NCI-H128 (cell line): ENCODE measurements around the gene PHF2.

ENCODE experiments used
- DNase-seq: peaks from one replicate; lab custom pipeline; 2025; ENCODE audit not compliant: unreplicated experiment; lab: John Stamatoyannopoulos, UW

The PHF2 gene

DNA sequence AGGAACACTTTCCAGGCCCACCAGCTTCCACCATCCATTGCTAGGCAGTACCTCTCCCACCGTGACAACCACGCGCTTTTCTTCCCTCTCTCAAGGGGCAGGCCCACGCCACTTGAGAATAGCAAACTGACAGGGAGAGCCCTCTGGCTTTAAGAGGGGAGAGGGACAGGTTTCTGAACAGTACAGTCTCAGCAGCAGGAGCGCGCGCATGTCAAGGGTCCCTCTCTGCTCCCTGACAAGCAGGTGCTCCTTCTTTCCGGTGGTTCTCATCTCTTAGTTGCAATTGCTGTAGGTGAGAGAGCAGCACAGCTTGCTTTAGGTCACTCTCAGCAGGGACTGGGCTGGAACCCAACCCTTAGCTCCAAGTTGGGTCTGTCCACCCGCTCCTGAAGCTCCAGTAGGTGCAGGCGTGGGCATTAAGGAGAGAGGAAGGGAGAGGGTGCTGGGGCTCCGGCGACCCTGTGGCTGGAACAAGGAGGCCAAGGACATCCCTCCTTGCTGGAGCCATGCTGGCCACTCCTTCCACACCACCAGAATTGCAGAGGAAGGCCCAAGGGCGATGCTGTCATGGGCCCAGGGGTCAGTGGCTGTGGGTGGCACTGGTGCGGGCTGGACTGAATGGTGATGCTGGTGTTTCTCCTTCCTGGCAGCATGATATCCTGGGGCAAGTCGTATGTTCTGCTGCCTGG is 9.0 kb upstream of the PHF2 start:
- DNase-seq: no peak

DNA sequence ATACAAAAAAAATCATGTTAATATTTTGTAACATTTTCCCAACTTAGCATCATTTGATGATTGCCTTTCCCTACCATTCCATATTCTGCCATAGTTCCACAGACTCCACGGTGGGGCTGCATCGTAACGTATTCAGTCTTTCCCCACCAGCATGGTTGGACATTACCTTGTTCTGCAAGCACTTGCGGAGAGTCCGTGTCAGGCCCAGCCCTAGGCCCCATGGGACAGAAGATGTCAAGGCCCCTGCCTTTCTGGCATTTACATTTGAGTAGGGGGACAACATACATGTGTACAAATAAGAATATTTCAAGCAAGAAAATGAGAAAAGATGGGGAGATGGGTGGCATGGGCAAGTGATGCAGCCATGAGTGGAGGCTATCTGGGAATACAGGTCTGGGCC is 8.2 kb upstream of the PHF2 start:
- no peak for DNase-seq

DNA sequence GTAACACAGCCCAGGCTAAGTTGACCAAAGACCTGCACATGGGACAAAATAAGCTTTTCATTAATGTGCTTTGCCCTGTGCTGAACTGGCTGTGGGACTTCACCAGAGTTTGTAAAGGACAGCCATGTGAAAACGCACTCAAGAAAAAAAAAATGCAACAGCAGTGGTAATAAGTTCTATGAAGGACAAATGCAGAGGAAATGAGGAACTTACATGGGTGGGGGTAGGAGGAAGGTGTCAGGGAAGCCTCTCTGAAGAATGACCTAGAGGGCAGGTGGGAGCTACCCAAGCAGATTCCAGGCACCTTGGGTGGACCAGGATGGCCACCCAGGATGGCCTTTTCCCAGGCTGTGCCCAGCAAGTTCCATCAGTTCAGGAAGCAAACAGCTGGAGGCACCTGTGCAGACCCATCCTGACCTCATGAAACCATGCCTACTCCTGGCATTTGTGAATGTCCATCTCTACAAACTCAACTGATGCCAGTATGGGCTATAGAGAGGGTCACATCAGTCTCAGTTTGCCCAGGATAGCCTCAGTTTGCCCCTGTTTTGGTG is 6.7 kb upstream of the PHF2 start:
- no peak for DNase-seq

DNA sequence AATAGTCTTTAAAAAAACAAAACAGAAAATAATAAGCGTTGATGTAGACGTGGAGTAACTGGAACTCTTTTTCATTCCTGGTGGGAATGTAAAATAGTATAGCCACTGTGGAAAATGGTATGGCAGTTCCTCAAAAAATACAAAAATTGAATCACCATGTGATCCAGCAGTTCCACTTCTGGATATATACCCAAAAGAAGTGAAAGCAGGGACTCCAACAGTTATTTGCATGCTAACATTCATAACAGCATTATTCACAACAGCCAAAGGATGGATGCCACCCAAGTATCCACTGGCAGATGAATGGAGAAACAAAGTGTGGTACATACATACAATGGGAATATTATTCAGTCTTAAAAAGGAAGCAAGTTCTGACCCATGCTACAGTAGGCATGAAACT is 4.2 kb upstream of the PHF2 start:
- no peak for DNase-seq

- no peak for DNase-seq
Measured at GRCh38 chr9:93572636-93573515, 3.5 kb upstream of the PHF2 start.

GRCh38 chr9:93573516-93573828 is 2.9 kb upstream of the PHF2 start:
- no peak for DNase-seq

- DNase-seq: no peak
Measured at GRCh38 chr9:93574091-93574899, 2.1 kb upstream of the PHF2 start.

DNA sequence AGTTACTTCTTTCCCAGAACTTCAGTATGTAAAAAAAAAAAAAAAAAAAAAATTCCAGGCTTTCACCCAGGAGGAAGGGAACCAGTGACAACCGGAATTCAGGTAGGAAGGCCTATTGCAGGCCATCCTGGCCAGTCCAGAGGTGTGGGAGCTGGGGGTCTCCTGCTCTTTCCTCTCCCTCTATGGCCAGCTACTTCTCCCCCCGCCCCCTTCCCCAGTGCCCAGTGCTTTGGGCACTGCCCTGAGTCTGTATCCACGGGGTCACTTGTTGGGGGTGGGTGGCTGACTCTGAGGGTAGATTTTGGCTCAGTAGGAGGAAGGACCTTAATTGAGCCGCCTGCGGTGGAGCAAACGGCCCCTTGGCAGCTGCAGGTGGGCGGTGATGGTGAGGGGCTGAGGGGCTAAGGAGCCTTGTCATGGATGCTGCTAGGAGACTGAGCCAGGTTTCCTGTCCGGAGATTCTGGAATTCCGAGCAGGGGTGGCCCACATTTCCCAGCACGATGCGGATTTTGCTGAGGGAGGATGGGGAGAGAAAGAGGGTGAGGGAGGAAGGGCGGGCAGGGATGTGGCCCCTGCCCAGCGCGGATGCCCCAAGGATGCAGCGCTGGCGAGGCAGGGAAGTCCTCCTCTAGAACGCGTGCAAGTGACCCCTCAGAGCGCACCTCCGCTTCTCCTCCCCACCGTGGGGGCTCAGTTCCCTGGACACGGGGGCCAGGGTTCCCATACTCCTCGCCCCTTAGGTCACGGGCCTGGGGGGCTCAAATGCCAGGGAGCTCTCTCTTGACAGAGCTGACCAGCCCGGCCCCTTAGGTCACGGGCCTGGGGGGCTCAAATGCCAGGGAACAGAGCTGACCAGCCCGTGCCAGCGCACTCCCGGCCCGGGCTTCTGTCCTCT is 1.2 kb upstream of the PHF2 start:
- no peak for DNase-seq

DNA sequence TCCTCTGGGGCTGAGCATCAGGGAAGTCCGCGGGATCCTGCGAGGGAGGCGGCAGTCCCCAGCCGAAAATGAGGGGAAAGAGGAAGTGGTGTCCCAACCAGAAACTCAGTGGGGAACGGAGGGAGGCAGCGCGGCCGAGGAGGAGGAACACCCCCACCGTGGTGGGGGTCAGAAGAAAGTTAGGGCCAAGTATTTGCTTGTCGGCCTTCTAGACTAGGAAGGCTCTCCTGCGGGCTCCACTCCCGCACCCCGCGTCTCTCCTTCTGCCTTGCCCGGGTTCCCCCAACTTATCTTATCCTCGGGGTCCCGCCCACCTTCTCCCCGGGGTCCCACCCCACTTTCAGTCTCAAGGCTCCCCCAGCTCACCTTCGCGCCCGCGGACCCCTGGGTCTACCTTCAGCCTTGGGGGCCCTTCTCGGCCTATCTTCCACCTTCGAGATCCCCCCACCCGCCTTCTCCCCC is 557 bp upstream of the PHF2 start:
- no peak for DNase-seq

GRCh38 chr9:93577078-93577974 is 942 bp downstream of the PHF2 start:
- no peak for DNase-seq

DNA sequence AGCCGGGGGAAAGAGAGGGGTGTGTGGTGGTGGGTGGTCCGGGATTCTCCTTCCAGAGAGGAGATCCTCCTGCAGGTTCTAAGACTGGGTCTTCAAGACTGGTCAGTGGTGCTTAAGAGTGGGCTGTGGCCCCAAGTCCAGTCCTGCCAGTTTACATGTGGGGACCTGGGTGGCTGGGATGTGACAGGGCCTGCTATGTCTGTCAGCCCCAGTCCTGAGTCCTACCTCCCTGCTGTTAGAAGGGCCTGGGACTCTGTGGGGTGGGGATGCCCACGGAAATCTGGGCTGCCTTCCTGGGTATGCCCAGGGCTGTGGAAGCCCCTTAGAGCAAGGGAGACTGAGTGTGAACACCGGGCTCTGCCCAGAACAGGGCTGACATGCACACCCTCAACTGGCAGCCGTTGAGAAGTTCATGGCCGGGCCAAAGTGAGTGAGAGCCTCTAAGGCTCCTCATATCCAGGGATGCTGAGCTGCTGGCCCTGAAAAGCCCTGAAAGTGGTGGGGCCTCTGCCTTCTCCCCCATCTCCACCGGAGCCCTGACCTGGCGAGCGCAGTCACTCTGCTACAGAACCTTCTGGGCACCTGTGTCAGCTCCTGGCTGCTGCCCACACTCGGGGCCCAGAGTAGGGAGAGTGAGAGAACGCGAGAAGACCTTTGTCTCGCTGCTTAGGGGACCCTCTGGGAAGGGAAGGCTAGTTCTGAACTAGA is 1.7 kb downstream of the PHF2 start:
- DNase-seq: no peak

DNA sequence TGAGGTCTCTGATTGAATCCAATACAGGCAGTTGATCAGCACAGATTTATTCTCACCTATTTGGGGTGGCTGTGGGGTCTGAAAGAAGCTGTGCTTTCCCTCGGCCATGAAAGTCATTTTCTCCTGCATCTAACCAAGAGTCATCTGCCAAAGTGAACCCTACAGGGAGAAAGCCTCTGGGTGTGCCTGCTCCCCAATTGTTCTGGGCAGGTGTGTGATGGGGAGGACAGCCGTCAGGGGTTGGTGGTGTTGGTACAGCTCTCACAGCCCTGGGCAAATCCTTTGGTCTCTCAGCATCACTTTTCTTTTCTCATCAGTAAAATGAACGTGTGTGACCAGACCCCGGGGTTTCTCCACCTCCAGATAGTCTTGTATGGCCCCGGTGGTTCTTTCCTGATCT is 2.5 kb downstream of the PHF2 start:
- no peak for DNase-seq

- no peak for DNase-seq
Measured at GRCh38 chr9:93579711-93580516, 3.5 kb downstream of the PHF2 start.

DNA sequence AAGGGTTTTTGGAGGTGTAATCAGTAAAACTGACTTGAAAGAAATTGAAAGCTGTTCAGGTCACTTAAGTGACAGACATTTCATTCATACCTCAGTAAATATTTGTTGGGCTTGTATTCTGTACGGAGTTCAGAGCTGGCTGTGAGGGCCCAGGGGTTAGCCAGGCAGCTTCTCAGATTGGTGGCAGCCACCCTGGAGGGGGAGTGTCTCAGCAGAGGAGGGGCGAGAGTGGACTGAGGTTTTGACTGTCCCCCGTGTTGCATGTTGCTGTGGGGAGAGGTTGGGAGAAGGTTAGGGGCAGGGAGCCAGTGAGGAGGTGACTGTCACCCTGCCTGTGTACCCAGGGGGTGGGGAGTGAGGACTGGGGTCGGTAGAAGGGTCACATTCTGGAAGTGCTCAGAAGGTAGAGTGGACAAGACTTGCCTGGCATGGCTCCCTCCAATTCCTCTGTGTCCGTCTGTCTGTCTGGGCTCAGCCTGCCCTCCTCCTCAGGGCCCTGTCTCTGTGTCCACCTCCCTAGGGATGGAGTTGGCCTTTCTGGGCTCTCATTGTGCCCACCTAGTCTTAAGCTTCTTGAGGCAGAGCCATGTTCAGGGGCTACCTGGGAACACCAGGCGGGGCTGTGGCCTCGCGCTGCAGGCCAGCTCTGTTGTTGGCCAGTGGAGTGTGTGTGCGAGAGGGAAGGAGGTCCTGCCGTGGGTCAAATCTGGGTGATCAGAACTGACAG is 4.4 kb downstream of the PHF2 start:
- no peak for DNase-seq

- no peak for DNase-seq
Measured at GRCh38 chr9:93582115-93582514, 5.7 kb downstream of the PHF2 start.

DNA sequence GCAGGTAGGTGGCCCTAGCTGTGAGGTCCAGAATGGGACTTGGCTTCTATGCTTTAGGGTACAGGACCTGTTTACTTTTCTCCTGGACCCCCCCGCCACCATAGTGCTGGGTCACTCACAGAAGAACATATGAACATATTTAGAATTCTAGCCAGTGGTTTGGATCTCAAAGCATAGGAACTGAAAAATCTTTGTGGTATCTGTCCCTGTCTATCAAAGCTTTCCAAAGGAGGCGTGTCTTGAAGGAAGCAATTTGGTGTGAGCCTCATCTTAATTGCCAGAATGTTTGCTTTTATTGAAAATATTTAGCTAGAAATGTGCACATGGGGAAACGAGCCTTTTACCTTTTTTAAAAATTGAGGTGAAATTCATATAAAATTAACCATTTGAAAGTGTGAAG is 6.2 kb downstream of the PHF2 start:
- no peak for DNase-seq

DNA sequence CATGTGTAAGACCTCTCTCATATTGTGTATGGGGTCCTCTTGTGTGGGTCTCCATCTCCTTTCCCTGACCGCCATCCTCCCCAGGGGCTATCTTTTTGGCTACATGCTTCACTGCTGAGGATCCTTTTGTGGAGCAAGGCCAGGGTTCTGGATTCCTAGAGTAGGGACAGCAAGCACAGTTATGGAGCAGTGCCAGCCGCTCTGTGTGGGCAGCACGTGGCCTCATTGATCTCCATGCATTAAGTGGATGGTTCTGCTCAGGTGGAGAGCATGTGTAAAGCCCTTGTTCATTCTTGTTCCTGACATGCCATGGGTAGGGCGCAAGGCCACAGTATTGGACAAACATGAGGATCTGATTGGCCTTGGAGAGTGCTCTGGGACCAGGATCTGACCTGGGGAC is 8.9 kb downstream of the PHF2 start:
- DNase-seq: no peak
